Liver (tissue), 9 donors: ENCODE results near the gene KDM2A. TPM values are rescaled to one million over a fixed set of nuclear protein-coding genes. Genes with fewer than 3 reads are reported as not detected.

ENCODE experiments used
- DNase-seq: peaks from one replicate; pipeline ENCODE4 v3.0.0-alpha.2; 2017; ENCODE audit warnings: low spot score
- H3K27ac ChIP-seq, 2 donors: one replicate each; pipeline ENCODE4 v1.7.0; 2013; ENCODE audit warnings: inconsistent platforms in 2 of 2, low read length in 2 of 2, control low read depth in 1 of 2, low read depth in 1 of 2, mild to moderate bottlenecking in 1 of 2
- H3K27me3 ChIP-seq, 4 donors: one replicate each; pipeline versions ENCODE4 v1.6.1 to v1.7.0; 2013; ENCODE audit warnings: low read length in 3 of 4, inconsistent platforms in 1 of 4, mild to moderate bottlenecking in 1 of 4, moderate library complexity in 1 of 4; ENCODE audit not compliant: control insufficient read depth in 4 of 4, insufficient read depth in 4 of 4
- H3K36me3 ChIP-seq, 4 donors: one replicate each; pipeline versions ENCODE4 v1.6.1 to v1.7.0; 2013; ENCODE audit warnings: low read length in 3 of 4, mild to moderate bottlenecking in 3 of 4, low read depth in 1 of 4, moderate library complexity in 1 of 4; ENCODE audit not compliant: control insufficient read depth in 4 of 4, insufficient read depth in 3 of 4
- H3K4me1 ChIP-seq, 4 donors: one replicate each; pipeline versions ENCODE4 v1.6.1 to v1.7.0; 2013; ENCODE audit warnings: low read length in 3 of 4, mild to moderate bottlenecking in 3 of 4, moderate library complexity in 1 of 4; ENCODE audit not compliant: control insufficient read depth in 4 of 4, insufficient read depth in 4 of 4
- H3K4me3 ChIP-seq, 3 donors: one replicate each; pipeline versions ENCODE4 v1.6.1 to v1.7.0; 2013; ENCODE audit warnings: low read length in 3 of 3, control low read depth in 1 of 3, low read depth in 1 of 3, mild to moderate bottlenecking in 1 of 3
- H3K9ac ChIP-seq, 2 donors: one replicate each; pipeline ENCODE4 v1.7.0; 2013; ENCODE audit warnings: low read length in 2 of 2, mild to moderate bottlenecking in 2 of 2, moderate library complexity in 2 of 2, control low read depth in 1 of 2, low read depth in 1 of 2
- H3K9me3 ChIP-seq, 4 donors: one replicate each; pipeline versions ENCODE4 v1.6.1 to v1.7.0; 2013; ENCODE audit warnings: low read length in 3 of 4; ENCODE audit not compliant: control insufficient read depth in 4 of 4
- EGR1 ChIP-seq, 2 donors: IDR thresholded peaks; 2 replicates each; pipeline ENCODE4 v1.6.1; 2016 to 2018; ENCODE audit warnings: antibody characterized with exemption in 2 of 2, low read depth in 2 of 2
- FOXA2 ChIP-seq: IDR thresholded peaks from 2 replicates; pipeline ENCODE4 v1.6.1; 2016; ENCODE audit warnings: antibody characterized with exemption
- GABPA ChIP-seq, 2 donors: IDR thresholded peaks in 1 of 2; conservative IDR thresholded peaks in 1 of 2; 2 replicates each; pipeline ENCODE4 v1.6.1; 2016; ENCODE audit warnings: antibody characterized with exemption in 2 of 2, mild to moderate bottlenecking in 1 of 2, moderate library complexity in 1 of 2
- HNF4A ChIP-seq, 2 donors: conservative IDR thresholded peaks; 2 replicates each; pipeline ENCODE4 v1.6.1; 2016; ENCODE audit warnings: antibody characterized with exemption in 2 of 2, mild to moderate bottlenecking in 2 of 2
- HNF4G ChIP-seq: IDR thresholded peaks from 2 replicates; pipeline ENCODE4 v1.6.1; 2016; ENCODE audit warnings: antibody characterized with exemption
- NR2F2 ChIP-seq: IDR thresholded peaks from 2 replicates; pipeline ENCODE4 v1.6.1; 2016; ENCODE audit warnings: antibody characterized with exemption
- RAD21 ChIP-seq, 2 donors: IDR thresholded peaks; 2 replicates each; pipeline ENCODE4 v1.6.1; 2016; ENCODE audit warnings: antibody characterized with exemption in 2 of 2, mild to moderate bottlenecking in 2 of 2
- RXRA ChIP-seq, 2 donors: IDR thresholded peaks; 2 replicates each; pipeline ENCODE4 v1.6.1; 2017 to 2018; ENCODE audit warnings: antibody characterized with exemption in 2 of 2, mild to moderate bottlenecking in 1 of 2
- YY1 ChIP-seq: IDR thresholded peaks from 2 replicates; pipeline ENCODE4 v1.6.1; 2016; ENCODE audit warnings: antibody characterized with exemption, mild to moderate bottlenecking
- ZBTB33 ChIP-seq: IDR thresholded peaks from 2 replicates; pipeline ENCODE4 v1.6.1; 2016; ENCODE audit warnings: antibody characterized with exemption
- WGBS: extraction: QIAGEN DNeasy Blood & Tissue Kit; methylation state at CpG from one replicate; pipeline ENCODE4 v1.1.7; 2013; 5-methylcytosine and 5-hydroxymethylcytosine counted together
- polyA plus RNA-seq, 2 donors: library from polyadenylated mRNA; stranded (reverse) in 1 of 2; unstranded in 1 of 2; fragments of 200-250 nt in 1 of 2; fragments of >200 nt in 1 of 2; fragmentation: Nextera tagmentation in 1 of 2; extraction: Ambion mirVana in 1 of 2; gene quantifications; one replicate each; pipeline versions ENCODE4 v1.2.1 to v1.2.3, GENCODE V29; 2013 to 2015
- total RNA-seq, 2 donors: library from RNA; depleted of rRNA; stranded (reverse); fragments of >200 nt; gene quantifications; one replicate each; pipeline ENCODE4 v1.2.3, GENCODE V29; 2014
- TF ChIP-seq, protein P1 (sequence below): IDR thresholded peaks from 2 replicates; pipeline ENCODE4 v1.6.1; 2016; ENCODE audit warnings: antibody characterized with exemption, mild to moderate bottlenecking
- TF ChIP-seq, protein P2 (sequence below): IDR thresholded peaks from 2 replicates; pipeline ENCODE4 v1.6.1; 2016; ENCODE audit warnings: antibody characterized with exemption
- TF ChIP-seq, protein P3 (sequence below): fragments of 150-350 bp; IDR thresholded peaks from 2 replicates; pipeline ENCODE4 v1.5.1; 2017; ENCODE audit warnings: improper control_type of control experiment, low read depth, low read length; ENCODE audit not compliant: missing input control
- donor health status: healthy.
- donor health status: healthy.
- donor health status: healthy.
- donor health status: healthy.
- donor health status: healthy.

The KDM2A gene
- total and polyA plus RNA-seq, 4 donors = 8.3 to 44.9 (median 22.4) TPM

DNA sequence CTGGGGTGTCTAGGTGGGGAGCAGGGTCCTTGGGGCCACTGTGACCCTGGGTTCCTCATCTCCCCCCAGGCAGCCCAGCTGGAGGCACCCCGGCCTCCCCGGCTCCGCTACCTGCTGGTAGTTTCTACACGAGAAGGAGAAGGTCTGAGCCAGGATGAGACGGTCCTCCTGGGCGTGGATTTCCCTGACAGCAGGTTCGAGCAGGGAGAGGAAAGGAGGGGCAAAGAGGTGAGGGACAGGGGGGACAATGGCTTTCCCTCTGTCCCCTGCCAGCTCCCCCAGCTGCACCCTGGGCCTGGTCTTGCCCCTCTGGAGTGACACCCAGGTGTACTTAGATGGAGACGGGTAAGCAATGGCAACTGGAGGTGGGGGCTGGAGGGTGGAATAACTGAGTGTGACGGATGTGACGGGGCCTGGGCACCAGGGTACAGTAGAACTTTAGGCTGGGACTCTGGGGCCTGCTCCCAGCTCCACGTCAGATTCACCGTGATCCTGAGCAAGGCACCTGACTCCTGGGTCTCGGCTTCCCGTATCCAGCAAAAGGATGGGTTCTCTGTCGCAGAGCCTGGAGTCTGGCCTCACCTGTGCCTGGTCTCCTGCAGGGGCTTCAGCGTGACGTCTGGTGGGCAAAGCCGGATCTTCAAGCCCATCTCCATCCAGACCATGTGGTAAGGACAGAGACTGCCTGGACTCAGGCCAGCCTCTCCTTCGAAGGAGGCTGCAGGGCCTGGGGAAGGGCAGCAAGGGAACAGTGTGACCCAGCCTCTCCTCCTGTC is 187.9 kb downstream of the KDM2A start:
- Histone ChIP-seq H3K9ac (no peak overlapping the region), H3K36me3 (peaks cover 5 to 15% (median 6%) of the 10 kb centered on the region in 4 donors)
- 95% methylated on average over 19 of the region's 19 CpGs for WGBS

More for the DNA sequence above, 187.9 kb downstream of the KDM2A start:
- no peak for DNase-seq
- H3K4me1 ChIP-seq = peaks cover 13 to 26% (median 18%) of the 10 kb centered on the region in 4 donors
- H3K27me3 ChIP-seq = no peaks in the 10 kb centered on the region
- TF ChIP-seq YY1 (no peak), NR2F2 (no peak), RXRA (IDR thresholded peaks at IDR 0.05) (no peak), HNF4G (no peak), HNF4A (conservative IDR thresholded peaks at IDR 0.05) (no peak), RAD21 (IDR thresholded peaks at IDR 0.05) (no peak), FOXA2 (no peak), GABPA (IDR thresholded peaks at IDR 0.05 in 1 of 2, conservative IDR thresholded peaks at IDR 0.05 in 1 of 2) (no peak), ZBTB33 (no peak), EGR1 (IDR thresholded peaks at IDR 0.05; ENCODE audit: low read depth in 2 of 2) (no peak)
- TF ChIP-seq, protein P1, sequence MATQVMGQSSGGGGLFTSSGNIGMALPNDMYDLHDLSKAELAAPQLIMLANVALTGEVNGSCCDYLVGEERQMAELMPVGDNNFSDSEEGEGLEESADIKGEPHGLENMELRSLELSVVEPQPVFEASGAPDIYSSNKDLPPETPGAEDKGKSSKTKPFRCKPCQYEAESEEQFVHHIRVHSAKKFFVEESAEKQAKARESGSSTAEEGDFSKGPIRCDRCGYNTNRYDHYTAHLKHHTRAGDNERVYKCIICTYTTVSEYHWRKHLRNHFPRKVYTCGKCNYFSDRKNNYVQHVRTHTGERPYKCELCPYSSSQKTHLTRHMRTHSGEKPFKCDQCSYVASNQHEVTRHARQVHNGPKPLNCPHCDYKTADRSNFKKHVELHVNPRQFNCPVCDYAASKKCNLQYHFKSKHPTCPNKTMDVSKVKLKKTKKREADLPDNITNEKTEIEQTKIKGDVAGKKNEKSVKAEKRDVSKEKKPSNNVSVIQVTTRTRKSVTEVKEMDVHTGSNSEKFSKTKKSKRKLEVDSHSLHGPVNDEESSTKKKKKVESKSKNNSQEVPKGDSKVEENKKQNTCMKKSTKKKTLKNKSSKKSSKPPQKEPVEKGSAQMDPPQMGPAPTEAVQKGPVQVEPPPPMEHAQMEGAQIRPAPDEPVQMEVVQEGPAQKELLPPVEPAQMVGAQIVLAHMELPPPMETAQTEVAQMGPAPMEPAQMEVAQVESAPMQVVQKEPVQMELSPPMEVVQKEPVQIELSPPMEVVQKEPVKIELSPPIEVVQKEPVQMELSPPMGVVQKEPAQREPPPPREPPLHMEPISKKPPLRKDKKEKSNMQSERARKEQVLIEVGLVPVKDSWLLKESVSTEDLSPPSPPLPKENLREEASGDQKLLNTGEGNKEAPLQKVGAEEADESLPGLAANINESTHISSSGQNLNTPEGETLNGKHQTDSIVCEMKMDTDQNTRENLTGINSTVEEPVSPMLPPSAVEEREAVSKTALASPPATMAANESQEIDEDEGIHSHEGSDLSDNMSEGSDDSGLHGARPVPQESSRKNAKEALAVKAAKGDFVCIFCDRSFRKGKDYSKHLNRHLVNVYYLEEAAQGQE = no peak
- TF ChIP-seq, protein P2, sequence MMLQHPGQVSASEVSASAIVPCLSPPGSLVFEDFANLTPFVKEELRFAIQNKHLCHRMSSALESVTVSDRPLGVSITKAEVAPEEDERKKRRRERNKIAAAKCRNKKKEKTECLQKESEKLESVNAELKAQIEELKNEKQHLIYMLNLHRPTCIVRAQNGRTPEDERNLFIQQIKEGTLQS = no peak
- TF ChIP-seq, protein P3, sequence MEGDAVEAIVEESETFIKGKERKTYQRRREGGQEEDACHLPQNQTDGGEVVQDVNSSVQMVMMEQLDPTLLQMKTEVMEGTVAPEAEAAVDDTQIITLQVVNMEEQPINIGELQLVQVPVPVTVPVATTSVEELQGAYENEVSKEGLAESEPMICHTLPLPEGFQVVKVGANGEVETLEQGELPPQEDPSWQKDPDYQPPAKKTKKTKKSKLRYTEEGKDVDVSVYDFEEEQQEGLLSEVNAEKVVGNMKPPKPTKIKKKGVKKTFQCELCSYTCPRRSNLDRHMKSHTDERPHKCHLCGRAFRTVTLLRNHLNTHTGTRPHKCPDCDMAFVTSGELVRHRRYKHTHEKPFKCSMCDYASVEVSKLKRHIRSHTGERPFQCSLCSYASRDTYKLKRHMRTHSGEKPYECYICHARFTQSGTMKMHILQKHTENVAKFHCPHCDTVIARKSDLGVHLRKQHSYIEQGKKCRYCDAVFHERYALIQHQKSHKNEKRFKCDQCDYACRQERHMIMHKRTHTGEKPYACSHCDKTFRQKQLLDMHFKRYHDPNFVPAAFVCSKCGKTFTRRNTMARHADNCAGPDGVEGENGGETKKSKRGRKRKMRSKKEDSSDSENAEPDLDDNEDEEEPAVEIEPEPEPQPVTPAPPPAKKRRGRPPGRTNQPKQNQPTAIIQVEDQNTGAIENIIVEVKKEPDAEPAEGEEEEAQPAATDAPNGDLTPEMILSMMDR = no peak
- H3K9me3 ChIP-seq = no peaks in the 10 kb centered on the region
- no peak overlapping the region for H3K27ac ChIP-seq
- H3K4me3 ChIP-seq = no peak overlapping the region
